ENCODE results near the gene TPH2.

- TF ChIP-seq CTCF (conservative IDR thresholded peaks at IDR 0.05) (no peak), EZH2 (IDR thresholded peaks at IDR 0.05; ENCODE audit: low read depth) (no peak)
Observed at GRCh38 chr12:72037006-72037795, 98.6 kb downstream of the TPH2 start.

Measured in PC-9 (cell line).